ENCODE data around the gene RGL1.

DNA sequence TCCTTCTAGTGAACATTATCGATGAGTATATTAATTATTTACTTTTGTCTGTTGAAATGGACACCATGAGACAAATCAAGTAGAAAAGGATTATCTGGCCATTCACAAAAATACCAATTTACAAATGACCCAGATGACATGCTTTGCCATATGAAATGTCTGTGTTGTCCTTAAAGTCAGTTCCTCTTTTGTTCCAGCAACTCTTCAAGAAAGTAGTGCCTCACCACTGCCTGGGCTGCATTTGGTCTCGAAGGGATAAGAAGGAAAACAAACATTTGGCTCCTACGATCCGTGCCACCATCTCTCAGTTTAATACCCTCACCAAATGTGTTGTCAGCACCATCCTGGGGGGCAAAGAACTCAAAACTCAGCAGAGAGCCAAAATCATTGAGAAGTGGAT, 79.6 kb downstream of the RGL1 start:
- TF ChIP-seq, protein P1, sequence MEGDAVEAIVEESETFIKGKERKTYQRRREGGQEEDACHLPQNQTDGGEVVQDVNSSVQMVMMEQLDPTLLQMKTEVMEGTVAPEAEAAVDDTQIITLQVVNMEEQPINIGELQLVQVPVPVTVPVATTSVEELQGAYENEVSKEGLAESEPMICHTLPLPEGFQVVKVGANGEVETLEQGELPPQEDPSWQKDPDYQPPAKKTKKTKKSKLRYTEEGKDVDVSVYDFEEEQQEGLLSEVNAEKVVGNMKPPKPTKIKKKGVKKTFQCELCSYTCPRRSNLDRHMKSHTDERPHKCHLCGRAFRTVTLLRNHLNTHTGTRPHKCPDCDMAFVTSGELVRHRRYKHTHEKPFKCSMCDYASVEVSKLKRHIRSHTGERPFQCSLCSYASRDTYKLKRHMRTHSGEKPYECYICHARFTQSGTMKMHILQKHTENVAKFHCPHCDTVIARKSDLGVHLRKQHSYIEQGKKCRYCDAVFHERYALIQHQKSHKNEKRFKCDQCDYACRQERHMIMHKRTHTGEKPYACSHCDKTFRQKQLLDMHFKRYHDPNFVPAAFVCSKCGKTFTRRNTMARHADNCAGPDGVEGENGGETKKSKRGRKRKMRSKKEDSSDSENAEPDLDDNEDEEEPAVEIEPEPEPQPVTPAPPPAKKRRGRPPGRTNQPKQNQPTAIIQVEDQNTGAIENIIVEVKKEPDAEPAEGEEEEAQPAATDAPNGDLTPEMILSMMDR (conservative IDR thresholded peaks at IDR 0.05; ENCODE audit: low read length): no peak
- TF ChIP-seq EZH2phosphoT487 (IDR thresholded peaks at IDR 0.05; ENCODE audit: borderline replicate concordance): no peak
